SHP77 (cell line): ENCODE measurements around the gene DESI1.
"Not testable (repeated sequence)": the region's sequence is repeated elsewhere in the genome, so short reads cannot be mapped to it uniquely, and the experiment has no call there.

Experiments
- DNase-seq, 2 experiments: peaks; one replicate each; lab custom pipeline; 2025; lab: John Stamatoyannopoulos, UW

Gene DESI1

DNA sequence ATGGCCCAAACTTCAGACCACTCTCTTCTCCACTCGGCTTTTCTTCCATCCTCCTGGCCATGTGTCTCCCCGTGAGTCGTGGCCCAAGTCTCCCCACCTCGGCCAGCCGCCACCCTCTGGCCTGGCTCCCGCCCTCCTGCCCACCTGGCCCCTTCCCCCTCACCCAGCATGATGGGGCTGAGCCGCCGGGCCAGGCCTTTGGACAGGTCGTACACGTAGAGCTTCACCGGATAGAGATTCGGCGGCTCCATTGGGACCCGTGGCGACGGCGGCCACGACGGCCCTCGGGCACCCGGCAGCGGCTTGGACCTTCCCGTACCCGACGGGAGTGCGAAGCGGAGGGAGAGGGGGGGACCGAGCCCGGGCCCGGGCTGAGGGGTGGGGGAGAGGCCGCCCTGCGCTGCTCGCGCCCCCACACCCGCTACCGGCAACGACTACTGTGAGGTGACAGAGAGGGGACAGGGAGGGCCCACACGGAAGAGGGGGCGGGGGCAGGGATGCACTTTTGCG is at the start of gene DESI1:
DESI1 (minus strand) TSS at position 455 of the 510 bp plus-strand sequence; CDS start at position 251, 204 bp downstream.
- DNase-seq: no peak

DNA sequence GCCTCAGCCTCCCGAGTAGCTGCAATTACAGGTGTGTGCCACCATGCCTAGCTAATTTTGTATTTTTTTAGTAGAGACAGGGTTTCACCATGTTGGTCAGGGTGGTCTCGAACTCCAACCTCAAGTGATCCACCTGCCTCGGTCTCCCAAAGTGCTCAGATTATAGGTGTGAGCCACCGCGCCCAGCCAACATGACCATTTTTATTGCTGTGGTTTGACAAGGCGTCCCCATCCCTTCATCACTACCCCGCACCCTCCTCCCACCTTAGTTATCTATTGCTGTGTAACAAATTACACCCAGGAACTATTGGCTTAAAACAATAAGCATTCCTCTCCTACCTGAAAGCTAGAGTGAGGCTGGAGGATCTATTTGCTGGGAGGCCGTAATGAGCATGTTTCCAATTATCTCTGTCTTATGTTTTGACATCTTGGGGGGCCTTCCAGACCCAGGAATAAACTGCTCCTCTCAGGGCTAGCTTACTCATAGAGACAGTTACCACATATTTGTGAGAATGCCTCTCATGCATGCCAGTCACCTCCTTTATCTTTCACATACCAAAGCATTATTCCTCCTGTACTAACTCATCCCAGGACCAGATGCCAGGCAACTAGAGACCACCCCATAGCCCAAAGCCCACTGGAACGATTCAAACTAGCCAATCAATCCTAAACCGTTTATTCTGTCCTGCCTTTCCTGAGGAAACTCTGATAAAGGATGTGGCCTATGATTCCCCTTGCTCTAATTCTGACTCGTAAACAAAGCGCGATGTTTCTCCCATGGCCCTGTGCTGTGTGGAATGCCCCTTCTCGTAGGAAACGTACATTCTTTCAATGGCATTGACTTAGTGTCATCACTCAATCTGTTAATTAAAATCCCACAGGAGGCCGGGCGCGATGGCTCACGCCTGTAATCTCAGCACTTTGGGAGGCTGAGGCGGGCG is 48.4 kb upstream of the DESI1 start:
- DNase-seq: no peak

GRCh38 chr22:41664951-41665350 is 44.1 kb upstream of the DESI1 start:
- DNase-seq: no peak

- no peak for DNase-seq
Measured at GRCh38 chr22:41664490-41664889, 43.6 kb upstream of the DESI1 start.

- DNase-seq: not testable (repeated sequence)
Measured at GRCh38 chr22:41663594-41663993, 42.8 kb upstream of the DESI1 start.

DNA sequence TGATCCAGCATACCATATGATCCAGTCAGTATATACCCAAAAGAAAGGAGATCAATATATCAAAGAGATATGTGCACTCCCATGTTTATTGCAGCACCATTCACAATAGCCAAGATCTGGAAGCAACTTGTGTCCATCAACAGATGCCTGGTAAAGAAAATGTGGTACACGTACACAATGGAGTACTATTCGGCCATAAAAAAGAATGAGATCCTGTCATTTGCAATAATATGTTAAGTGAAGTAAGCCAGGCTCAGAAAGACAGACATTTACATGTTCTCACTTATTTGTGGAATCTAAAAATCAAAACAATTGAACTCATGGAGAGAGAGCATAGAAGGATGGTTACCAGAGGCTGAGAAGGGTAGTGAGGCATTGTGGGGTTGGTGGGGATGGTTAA is 40.9 kb upstream of the DESI1 start:
- DNase-seq: no peak

- DNase-seq: no peak
Measured at GRCh38 chr22:41661088-41661487, 40.2 kb upstream of the DESI1 start.

DNA sequence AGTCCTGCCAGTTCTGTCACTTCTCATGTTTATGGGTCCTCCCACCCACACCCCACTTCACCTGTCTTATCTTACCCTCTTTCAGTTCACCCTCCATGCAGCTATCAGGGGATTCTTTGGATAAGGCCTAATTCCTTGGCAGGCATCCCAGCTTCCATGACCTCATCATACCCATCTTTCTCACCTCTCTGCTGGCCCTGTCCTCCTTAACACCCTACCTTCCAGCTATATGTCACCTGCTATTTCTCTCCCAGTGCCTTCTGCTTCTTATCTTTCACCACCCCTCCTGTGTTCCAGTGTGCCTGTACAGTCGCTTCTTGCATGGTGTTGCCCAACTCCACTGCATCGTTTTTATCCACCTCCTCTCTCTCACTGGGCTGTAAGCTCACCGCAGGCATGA is 39.6 kb upstream of the DESI1 start:
- DNase-seq: no peak

DNA sequence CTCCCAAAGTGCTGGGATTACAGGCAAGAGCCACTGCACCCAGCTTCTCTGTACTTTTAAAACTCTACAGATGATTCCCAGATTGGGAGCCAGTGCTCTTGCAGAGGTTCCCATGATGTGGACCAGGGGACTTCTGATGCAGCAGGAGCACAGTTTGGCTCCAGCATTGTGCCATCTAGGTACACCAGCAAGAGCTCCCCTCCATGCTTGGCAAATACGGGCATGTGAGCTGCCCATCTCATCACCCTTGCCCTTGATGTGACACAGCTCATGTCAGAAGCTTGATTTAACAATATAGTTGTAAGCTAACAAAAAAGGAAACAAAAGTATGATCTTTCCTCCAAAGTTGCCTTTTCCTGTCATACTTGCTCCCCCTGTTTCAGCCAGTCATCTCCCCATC is 39.1 kb upstream of the DESI1 start:
- DNase-seq: no peak

GRCh38 chr22:41658869-41659268 is 38.0 kb upstream of the DESI1 start:
- no peak for DNase-seq

GRCh38 chr22:41657709-41658108 is 36.9 kb upstream of the DESI1 start:
- no peak for DNase-seq

DNA sequence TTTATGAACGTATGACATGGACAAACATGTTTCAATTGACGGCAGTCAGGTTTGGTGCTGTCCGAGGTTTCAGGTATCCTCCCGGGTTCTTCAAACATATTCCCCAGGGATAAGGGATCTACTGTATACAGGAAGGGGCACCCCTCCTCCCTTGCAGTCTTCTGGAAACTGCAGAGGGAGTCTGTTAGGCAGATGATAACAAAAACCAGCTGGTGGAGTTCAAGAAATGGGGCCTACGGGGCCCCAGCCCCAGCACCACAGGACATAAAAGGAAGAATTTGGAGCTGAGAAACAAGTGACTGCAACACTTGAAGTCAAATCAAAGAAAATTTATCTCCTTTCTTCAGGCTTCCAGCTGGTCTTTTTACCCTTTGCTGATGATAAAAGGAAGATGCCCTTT is 35.7 kb upstream of the DESI1 start:
- no peak for DNase-seq

GRCh38 chr22:41654322-41654721 is 33.5 kb upstream of the DESI1 start:
- no peak for DNase-seq

- no peak for DNase-seq
Measured at GRCh38 chr22:41650821-41651220, 30.0 kb upstream of the DESI1 start.

GRCh38 chr22:41650229-41650628 is 29.4 kb upstream of the DESI1 start:
- DNase-seq: no peak

DNA sequence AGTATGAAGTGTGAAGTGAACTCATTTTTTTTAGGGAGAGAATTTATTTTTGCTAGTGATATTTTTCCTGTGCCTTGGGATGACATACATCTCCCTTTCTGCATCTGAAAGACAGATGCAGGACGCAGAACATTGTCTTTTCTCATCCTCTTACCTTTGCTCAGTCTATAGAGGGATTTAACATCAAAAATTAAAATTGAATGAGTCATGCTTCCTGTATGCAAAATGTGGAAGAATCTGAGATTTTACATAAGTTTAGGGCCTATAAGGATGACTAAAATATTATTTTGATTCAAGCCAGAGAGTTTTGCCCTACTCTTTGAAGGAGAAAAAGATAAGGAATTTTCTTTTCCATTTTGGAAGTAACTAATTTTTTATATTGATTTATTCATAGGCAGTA is 27.6 kb upstream of the DESI1 start:
- DNase-seq: no peak

DNA sequence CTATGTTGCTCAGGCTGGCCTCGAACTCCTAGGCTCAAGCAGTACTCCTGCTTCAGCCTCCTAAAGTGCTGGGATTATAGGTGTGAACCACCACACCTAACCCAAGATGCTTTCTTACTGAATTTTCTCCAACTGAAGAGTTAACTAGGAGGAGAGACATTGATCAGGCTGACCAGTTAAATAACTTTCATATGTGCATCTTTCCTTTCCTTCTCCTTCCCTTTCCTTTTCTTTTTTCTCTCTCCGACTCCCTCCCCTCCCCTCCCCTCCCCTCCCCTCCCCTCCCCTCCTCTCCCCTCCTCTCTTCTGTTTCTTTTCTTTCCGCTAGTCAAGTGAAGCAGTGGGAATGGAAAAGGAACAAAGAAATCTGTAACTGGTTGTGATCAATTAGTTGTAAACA is 26.9 kb upstream of the DESI1 start:
- no peak for DNase-seq

GRCh38 chr22:41642331-41643110 is 21.7 kb upstream of the DESI1 start:
- no peak for DNase-seq

DNA sequence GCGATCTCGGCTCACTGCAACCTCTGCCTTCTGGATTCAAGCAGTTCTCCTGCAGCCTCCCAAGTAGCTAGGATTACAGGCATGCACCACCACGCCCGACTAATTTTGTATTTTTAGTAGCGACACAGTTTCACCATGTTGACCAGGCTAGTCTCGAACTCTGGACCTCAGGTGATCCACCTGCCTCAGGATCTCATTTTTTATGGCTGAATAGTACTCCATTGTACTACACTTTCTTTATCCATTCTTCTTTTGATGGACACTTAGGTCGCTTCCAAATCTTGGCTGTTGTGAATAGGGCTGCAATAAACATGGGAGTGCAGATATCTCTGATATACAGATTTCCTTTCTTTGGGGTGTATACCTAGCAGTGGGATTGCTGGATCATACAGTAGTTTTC is 21.0 kb upstream of the DESI1 start:
- no peak for DNase-seq

DNA sequence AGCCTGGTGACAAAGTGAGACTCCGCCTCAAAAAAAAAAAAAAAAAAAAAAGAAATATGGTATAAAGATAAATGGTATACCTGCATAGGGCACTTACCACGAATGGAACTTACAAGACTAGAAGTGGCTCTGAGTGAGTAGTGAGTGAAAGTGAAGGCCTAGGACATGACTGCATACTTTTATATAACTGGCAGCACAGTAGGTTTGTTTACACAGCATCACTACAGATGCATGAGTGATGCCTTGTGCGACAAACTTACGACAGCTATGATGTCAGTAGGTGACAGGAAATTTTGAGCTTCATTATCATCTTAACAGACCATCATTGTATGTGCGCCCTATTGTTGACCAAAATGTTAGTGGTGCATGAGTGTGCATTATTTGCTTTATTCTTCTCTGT is 17.9 kb upstream of the DESI1 start:
- DNase-seq: peak; percentile 29 to 54

- DNase-seq: peak; percentile 22 to 41
Measured at GRCh38 chr22:41638124-41638523, 17.3 kb upstream of the DESI1 start.

GRCh38 chr22:41637623-41638022 is 16.8 kb upstream of the DESI1 start:
- DNase-seq: not testable (repeated sequence)

GRCh38 chr22:41636467-41636866 is 15.6 kb upstream of the DESI1 start:
- DNase-seq: no peak
